ENCODE measurements around the gene PRDM13. TPM values are rescaled to one million over a fixed set of nuclear protein-coding genes. Genes with fewer than 3 reads are reported as not detected.

The PRDM13 gene
- total and polyA plus RNA-seq, 2 experiments from 2014 or later, result not detected

DNA sequence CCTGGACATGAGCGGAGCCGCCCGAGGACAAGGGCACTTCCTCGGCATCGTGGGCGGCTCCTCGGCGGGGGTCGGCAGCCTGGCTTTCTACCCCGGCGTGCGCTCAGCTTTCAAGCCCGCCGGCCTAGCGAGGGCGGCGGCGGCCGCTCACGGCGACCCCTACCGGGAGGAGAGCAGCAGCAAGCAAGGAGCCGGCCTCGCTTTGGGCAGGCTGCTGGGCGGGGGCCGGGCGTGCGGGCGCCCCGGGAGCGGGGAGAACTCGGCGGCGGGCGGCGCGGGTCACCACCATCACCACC is 6.7 kb downstream of the PRDM13 start:
- no peaks in the 10 kb centered on the region for H3F3A ChIP-seq (ENCODE audit: insufficient read depth)
- H3K27me3 ChIP-seq (replicated peaks; ENCODE audit: insufficient read depth), result peaks cover 95% of the 10 kb centered on the region
- peak; percentile 60 for DNase-seq
- H3K9ac ChIP-seq, result no peak overlapping the region
- no peaks in the 10 kb centered on the region for H3K36me3 ChIP-seq (ENCODE audit: low read depth)
- no peaks in the 10 kb centered on the region for H3K79me2 ChIP-seq (ENCODE audit: insufficient read depth)
- no peaks in the 10 kb centered on the region for H4K20me1 ChIP-seq (ENCODE audit: insufficient read depth)
- H3K9me3 ChIP-seq (ENCODE audit: low read depth), result no peaks in the 10 kb centered on the region
- H3K9me2 ChIP-seq (ENCODE audit: insufficient read depth), result no peaks in the 10 kb centered on the region
- 3% methylated on average over 16 to 23 of the region's 37 CpGs for WGBS, 2 experiments (ENCODE audit: low coverage in 1 of 2, low lambda C conversion rate in 2 of 2, missing lambda C conversion rate in 2 of 2)
- H2AFZ ChIP-seq, result peak overlapping the region; percentile 66; the same call in 1 of the 2 replicates
- in situ Hi-C loops (cut with MboI), result no loop called here
- H3K4me3 ChIP-seq, result peak overlapping the region; percentile 51
- TF ChIP-seq EZH2phosphoT487 (IDR thresholded peaks at IDR 0.05; ENCODE audit: insufficient read depth, low read depth) (no peak), EZH2 (IDR thresholded peaks at IDR 0.05; ENCODE audit: insufficient read depth, poor library complexity, severe bottlenecking) (no peak)
- H3K27ac ChIP-seq, result no peak overlapping the region
- peak overlapping the region; percentile 65 for H3K4me2 ChIP-seq (ENCODE audit: unreplicated experiment)
- no peaks in the 10 kb centered on the region for H3K4me1 ChIP-seq (ENCODE audit: insufficient read depth)

- peak; percentile 37 for DNase-seq
- H3K4me1 ChIP-seq (ENCODE audit: insufficient read depth), result no peaks in the 10 kb centered on the region
- H2AFZ ChIP-seq, result peak overlapping the region; percentile 66
- 4 to 7% methylated on average over 67 to 76 of the region's 82 CpGs for whole genome bisulfite sequencing, 2 experiments (ENCODE audit: low coverage in 1 of 2, low lambda C conversion rate in 2 of 2, missing lambda C conversion rate in 2 of 2)
- H4K20me1 ChIP-seq (ENCODE audit: insufficient read depth), result no peaks in the 10 kb centered on the region
- H3K4me2 ChIP-seq (ENCODE audit: unreplicated experiment), result peak overlapping the region; percentile 65
- peaks cover 95% of the 10 kb centered on the region for H3K27me3 ChIP-seq (replicated peaks; ENCODE audit: insufficient read depth)
- no peaks in the 10 kb centered on the region for H3K79me2 ChIP-seq (ENCODE audit: insufficient read depth)
- no peaks in the 10 kb centered on the region for H3F3A ChIP-seq (ENCODE audit: insufficient read depth)
- H3K9me3 ChIP-seq (ENCODE audit: low read depth), result no peaks in the 10 kb centered on the region
- H3K9me2 ChIP-seq (ENCODE audit: insufficient read depth), result no peaks in the 10 kb centered on the region
- H3K36me3 ChIP-seq (ENCODE audit: low read depth), result no peaks in the 10 kb centered on the region
- in situ Hi-C loops (cut with MboI), result no loop called here
- TF ChIP-seq EZH2 (IDR thresholded peaks at IDR 0.05; ENCODE audit: insufficient read depth, poor library complexity, severe bottlenecking) (peak; percentile 24), EZH2phosphoT487 (IDR thresholded peaks at IDR 0.05; ENCODE audit: insufficient read depth, low read depth) (no peak)
- peak overlapping the region; percentile 51 for H3K4me3 ChIP-seq
- H3K27ac ChIP-seq, result no peak overlapping the region
- no peak overlapping the region for H3K9ac ChIP-seq
Observed at GRCh38 chr6:99613705-99614429, 7.2 kb downstream of the PRDM13 start.

- H3K4me3 ChIP-seq, result 0 out of 2 replicates have a peak overlapping the region, but pooled peaks have one; percentile 16
- no peaks in the 10 kb centered on the region for H3K9me3 ChIP-seq (ENCODE audit: low read depth)
- 4 to 5% methylated on average over 55 of the region's 55 CpGs for WGBS, 2 experiments (ENCODE audit: low coverage in 1 of 2, low lambda C conversion rate in 2 of 2, missing lambda C conversion rate in 2 of 2)
- peak overlapping the region; percentile 17 for H3K4me2 ChIP-seq (ENCODE audit: unreplicated experiment)
- no peaks in the 10 kb centered on the region for H3K36me3 ChIP-seq (ENCODE audit: low read depth)
- no peaks in the 10 kb centered on the region for H3F3A ChIP-seq (ENCODE audit: insufficient read depth)
- no peak overlapping the region for H3K27ac ChIP-seq
- peak; percentile 19 for TF ChIP-seq EZH2 (IDR thresholded peaks at IDR 0.05; ENCODE audit: insufficient read depth, poor library complexity, severe bottlenecking)
- no peak for TF ChIP-seq EZH2phosphoT487 (IDR thresholded peaks at IDR 0.05; ENCODE audit: insufficient read depth, low read depth)
- peaks cover 95% of the 10 kb centered on the region for H3K27me3 ChIP-seq (replicated peaks; ENCODE audit: insufficient read depth)
- in situ Hi-C loops (cut with MboI), result no loop called here
- no peaks in the 10 kb centered on the region for H3K4me1 ChIP-seq (ENCODE audit: insufficient read depth)
- no peaks in the 10 kb centered on the region for H3K79me2 ChIP-seq (ENCODE audit: insufficient read depth)
- no peaks in the 10 kb centered on the region for H3K9me2 ChIP-seq (ENCODE audit: insufficient read depth)
- no peak overlapping the region for H3K9ac ChIP-seq
- peak; percentile 38 for DNase-seq
- peak overlapping the region; percentile 66 for H2AFZ ChIP-seq
- no peaks in the 10 kb centered on the region for H4K20me1 ChIP-seq (ENCODE audit: insufficient read depth)
Observed at GRCh38 chr6:99614430-99615186, 8.0 kb downstream of the PRDM13 start.

- no peak overlapping the region for H3K9ac ChIP-seq
- H3K27ac ChIP-seq, result no peak overlapping the region
- peaks cover 87% of the 10 kb centered on the region for H3K27me3 ChIP-seq (replicated peaks; ENCODE audit: insufficient read depth)
- H2AFZ ChIP-seq, result no peak overlapping the region
- H3F3A ChIP-seq (ENCODE audit: insufficient read depth), result no peaks in the 10 kb centered on the region
- H3K9me3 ChIP-seq (ENCODE audit: low read depth), result no peaks in the 10 kb centered on the region
- TF ChIP-seq EZH2phosphoT487 (IDR thresholded peaks at IDR 0.05; ENCODE audit: insufficient read depth, low read depth) (no peak), EZH2 (IDR thresholded peaks at IDR 0.05; ENCODE audit: insufficient read depth, poor library complexity, severe bottlenecking) (no peak)
- no peaks in the 10 kb centered on the region for H4K20me1 ChIP-seq (ENCODE audit: insufficient read depth)
- DNase-seq, result no peak
- H3K4me1 ChIP-seq (ENCODE audit: insufficient read depth), result no peaks in the 10 kb centered on the region
- H3K36me3 ChIP-seq (ENCODE audit: low read depth), result no peaks in the 10 kb centered on the region
- no peak overlapping the region for H3K4me2 ChIP-seq (ENCODE audit: unreplicated experiment)
- no peaks in the 10 kb centered on the region for H3K9me2 ChIP-seq (ENCODE audit: insufficient read depth)
- no peak overlapping the region for H3K4me3 ChIP-seq
- in situ Hi-C loops (cut with MboI), result no loop called here
- 36 to 41% methylated on average over 2 of the region's 2 CpGs for WGBS, 2 experiments (ENCODE audit: low coverage in 1 of 2, low lambda C conversion rate in 2 of 2, missing lambda C conversion rate in 2 of 2)
- no peaks in the 10 kb centered on the region for H3K79me2 ChIP-seq (ENCODE audit: insufficient read depth)
Observed at GRCh38 chr6:99617131-99617530, 10.5 kb downstream of the PRDM13 start.

Measured in GM23248 (cell line).